ENCODE data around the gene CDC45.
"Not testable (repeated sequence)": the region's sequence is repeated elsewhere in the genome, so short reads cannot be mapped to it uniquely, and the experiment has no call there.

CDC45 gene

GRCh38 chr22:19479355-19480172, at the start of gene CDC45:
CDC45 (plus strand) TSS chr22:19479920; CDS start chr22:19479969, 49 bp downstream.
- DNase-seq: peak; percentile 74 to 98 (median 93)

GRCh38 chr22:19429950-19430889, 49.5 kb upstream of the CDC45 start:
- DNase-seq: peak in 3 of 14 donors; percentile 10 to 34 (median 31)

GRCh38 chr22:19430890-19431541, 48.7 kb upstream of the CDC45 start:
- peak in 4 of 14 donors; percentile 12 to 54 (median 29) for DNase-seq

- DNase-seq: peak in 13 of 14 donors; percentile 35 to 94 (median 84)
These were observed 48.0 kb upstream of the CDC45 start, which contains the start of gene HIRA for GRCh38 chr22:19431649-19432132. HIRA (minus strand) TSS chr22:19431733; CDS start chr22:19431476, 257 bp downstream.

- peak; percentile 28 to 96 (median 90) for DNase-seq
These were observed 47.4 kb upstream of the CDC45 start, which contains the start of gene MRPL40 for GRCh38 chr22:19432133-19432851. MRPL40 (plus strand) TSS chr22:19432545; CDS start chr22:19432555, 10 bp downstream.

DNA sequence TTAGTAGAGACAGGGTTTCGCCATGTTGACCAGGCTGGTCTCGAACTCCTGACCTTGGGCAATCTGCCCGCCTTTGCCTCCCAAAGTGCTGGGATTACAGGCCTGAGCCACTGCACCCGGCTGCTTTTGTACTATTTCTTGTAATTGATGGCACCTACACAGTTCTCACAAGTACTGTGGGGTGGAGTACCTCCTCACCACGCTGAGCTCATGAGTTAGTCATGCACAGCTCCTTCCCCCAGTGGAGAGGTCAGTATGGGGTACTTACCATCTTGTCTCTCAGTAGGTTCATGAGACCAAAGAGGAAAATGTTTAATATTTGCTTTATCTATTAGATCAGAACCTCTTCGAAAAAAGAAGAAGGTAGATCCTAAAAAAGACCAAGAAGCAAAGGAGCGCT, 45.3 kb upstream of the CDC45 start:
- no peak for DNase-seq

DNA sequence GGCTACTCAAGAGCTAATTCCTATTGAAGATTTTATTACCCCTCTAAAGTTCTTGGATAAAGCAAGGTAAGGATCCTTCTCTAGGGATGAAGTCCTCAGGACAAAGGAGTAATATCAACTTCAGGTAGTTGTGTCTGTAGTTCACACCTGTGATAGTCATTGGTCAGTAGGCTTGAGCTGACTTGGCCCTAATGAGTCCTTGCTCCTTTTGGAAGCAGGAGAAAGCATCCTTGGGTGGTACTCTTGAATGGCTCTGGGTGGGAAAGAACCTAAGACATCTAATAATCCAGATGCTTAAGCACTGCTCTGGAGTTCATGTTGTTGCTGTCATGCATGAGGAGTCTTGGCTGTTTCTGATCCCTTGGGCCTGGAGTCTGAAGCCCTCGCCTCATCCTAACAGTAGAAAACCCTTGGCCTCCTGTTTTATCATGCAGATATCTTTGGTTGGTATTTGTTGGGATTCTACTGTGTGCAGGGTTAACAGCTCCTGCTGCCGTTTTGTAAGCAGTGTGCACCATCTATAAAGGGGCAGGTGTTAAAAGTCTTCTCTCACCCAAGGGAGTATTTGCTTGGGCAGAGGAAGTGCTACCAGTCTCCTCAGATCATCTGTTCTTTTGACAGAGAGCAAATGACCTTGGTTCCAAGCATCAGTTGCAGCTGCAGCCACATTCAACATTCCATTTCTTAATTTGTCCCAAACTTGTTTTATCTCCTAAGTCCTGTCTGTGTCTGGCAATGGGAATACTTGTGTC, 44.7 kb upstream of the CDC45 start:
- DNase-seq: no peak

DNA sequence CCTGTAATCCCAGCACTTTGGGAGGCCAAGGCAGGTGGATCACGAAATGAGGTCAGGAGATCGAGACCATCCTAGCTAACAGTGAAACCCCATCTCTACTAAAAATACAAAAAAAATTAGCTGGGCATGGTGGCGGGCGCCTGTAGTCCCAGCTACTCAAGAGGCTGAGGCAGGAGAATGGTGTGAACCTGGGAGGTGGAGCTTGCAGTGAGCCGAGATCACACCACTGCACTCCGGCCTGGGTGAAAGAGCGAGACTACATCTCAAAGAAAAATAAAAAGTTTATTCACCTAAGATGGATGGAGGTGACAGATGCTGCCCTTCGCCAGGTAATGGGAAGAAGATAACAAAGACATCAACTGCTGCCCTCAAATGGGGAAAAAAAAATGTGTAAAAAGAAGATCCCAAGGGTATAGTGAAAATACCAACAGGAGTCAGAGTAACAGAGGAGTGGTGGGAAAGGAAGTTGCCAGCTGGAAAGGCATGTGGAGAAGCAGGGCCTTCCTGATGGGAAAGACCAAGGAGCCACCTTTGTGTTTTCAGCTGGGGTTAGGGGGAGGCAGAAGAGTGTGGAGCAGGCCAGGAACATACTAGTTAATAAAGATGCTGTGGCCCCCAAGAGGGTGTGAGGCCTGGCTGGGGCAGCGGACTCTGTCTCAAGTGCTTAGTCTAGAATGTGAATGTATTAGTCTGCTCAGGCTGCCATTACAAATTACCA, 43.1 kb upstream of the CDC45 start:
- DNase-seq: not testable (repeated sequence)

DNA sequence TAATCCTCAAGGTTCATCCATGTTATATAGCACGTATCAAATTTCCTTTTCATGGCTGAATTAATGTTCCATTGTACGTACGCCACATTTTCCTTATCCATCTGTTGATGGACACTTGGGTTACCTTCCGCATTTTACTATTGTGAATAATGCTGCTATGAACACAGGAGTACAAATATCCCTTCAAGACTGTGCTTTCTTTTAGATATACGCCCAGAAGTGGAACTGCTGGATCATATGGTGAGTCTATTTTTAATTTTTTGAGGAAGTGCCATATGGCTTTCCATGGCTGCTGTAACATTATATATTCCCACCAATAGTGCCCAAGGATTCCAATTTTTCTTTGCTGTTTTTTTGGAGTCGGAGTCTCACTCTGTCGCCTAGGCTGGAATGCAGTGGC, 41.4 kb upstream of the CDC45 start:
- no peak for DNase-seq

DNA sequence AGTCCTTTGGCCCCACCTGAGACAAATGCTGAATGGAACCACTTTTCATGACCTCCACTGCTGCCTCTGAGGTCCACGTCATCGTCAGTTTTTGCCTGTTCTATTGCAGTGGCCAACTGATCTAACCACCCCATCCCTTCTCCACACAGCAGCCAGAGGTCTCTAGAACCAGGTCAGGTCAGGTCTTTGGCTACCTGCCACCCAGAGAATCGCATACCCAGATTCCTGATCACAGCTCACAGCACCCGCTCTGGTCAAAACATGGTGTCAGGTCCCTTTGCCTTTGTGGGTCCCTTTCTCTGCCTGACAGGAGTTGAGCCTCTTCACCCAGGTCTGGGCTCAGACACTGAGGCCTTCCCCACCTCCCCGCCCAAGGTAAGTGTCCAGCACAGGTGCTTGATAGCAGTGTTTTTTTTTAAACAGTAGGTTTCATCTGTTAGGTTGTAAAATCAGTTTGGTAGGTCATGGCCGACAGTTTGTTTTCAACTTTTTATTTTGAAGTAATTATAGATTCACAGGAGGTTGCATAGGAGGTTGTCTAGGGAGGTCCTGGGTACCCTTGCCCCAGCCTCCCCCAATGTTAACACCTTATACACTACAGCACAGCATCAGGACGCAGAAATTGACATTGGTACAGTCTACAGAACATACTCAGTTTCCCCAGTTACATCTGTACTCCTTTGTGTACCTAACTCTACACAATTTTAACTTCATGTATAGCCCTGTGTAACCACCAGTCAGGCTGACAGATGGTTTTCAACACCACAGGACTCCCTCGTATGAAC, 39.1 kb upstream of the CDC45 start:
- DNase-seq: no peak

DNA sequence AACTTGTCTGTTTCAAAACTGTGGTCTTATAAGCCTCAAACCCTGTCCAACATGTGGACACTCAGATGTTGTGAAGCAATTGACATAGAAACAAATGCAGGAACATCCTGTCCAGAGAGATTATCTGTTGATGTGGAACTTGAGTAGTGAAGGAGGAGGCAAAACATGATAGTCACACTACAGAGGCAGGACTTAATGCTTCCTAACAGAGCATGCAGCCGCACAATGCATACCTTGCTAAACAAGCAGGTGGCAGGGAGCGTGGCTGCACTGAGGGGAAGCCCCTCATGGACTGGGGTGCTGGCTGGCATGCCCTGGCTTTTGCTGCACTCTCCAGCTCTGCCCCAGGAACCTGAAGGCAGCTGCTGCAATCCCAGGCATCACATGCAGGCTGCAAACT, 37.6 kb upstream of the CDC45 start:
- DNase-seq: no peak

DNA sequence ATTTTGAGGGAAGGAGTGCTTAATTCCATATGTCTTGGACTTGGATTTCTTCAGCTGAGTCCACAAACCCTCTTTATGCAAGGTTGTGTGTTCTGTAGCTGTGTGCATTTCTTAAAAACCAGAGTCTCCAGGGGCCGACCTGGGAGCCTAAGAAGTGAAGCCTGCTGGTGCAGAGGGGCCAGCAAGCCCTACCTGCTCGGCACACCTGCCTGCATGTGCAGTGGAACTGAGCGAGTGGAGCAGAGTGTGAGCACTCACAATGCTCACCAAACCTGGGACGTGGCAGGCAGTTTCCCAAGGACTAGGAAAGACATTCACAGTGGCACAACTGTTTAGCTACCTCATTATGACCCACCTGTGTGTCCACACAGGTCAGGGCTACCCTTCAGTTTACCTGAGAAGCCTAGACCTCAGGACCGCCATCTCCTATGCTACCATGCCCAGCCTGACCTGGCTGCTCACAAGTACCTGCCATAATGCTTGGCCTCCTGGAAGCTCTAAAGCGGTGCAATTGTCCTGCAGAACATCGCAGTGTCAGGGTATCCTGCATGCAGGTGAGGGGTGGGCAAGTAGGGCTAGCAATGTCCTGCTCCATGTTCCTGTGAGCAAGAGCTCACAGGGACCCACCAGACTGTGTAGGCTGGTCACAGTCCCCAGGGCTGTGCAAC, 36.0 kb upstream of the CDC45 start:
- no peak for DNase-seq

DNA sequence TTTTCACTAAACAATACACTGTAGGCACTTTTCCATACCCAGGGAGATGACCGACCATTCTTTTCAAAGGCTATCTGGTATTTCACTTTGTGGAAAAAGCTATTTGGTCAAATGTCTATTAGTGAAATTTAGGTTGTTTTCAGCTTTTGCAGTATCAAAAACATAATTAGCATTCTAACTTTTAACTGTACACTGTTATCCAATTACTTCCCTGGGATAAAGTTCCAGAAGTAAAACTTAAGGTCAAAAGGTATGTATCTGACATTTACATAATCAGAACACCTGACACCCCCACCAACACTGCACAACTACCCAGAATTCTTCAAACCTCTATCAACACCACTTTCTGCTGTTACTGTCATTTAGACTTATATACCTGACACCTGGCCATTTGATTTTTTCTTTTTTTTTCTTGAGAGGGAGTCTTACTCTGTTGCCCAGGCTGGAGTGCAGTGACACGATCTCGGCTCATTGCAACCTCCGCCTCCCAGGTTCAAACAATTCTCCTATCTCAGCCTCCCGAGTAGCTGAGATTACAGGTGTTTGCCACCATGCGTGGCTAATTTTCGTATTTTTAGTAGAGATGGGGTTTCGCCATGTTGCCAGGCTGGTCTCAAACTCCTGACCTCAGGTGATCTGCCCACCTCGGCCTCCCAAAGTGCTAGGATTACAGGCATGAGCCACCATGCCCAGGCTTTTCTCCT, 34.3 kb upstream of the CDC45 start:
- DNase-seq: not testable (repeated sequence)

DNA sequence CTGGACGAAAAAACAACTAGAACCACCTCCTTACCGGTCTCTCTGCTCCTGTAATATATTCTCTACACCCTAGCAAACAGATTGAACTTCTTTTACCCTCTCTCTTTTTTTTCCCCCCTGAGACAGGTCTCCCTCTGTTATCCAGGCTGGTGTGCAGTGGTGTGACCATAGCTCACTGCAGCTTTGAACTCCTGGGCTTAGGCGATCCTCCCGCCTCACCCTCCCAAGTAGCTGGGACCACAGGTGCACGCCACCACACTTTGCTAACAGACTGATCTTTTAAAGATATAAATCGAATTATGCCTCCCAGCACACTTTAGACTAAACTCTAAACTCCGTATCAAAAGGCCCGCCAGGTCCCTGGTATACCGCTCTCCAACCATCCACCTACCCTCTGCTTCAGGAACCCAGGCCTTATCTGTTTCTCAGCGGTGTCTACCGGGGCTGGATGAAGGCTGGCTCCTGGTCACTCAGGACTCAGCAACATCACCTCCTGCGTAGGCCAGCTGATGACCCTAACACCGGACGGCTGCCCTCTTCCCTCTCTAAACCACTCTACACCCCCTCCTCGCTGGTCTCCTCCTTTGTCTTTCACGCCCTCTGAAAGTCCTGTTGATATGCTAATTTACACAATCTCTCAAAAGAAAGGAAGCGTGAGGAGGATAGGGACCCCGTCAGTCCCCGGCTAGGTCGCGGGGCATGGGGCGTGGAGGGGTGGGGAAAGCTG, 33.0 kb upstream of the CDC45 start:
- no peak for DNase-seq

- DNase-seq: peak; percentile 33 to 95 (median 87)
These were observed 32.2 kb upstream of the CDC45 start, which contains the start of gene C22orf39 for GRCh38 chr22:19447330-19448075. C22orf39 (minus strand) TSS chr22:19447711; CDS start chr22:19447688, 23 bp downstream.

DNA sequence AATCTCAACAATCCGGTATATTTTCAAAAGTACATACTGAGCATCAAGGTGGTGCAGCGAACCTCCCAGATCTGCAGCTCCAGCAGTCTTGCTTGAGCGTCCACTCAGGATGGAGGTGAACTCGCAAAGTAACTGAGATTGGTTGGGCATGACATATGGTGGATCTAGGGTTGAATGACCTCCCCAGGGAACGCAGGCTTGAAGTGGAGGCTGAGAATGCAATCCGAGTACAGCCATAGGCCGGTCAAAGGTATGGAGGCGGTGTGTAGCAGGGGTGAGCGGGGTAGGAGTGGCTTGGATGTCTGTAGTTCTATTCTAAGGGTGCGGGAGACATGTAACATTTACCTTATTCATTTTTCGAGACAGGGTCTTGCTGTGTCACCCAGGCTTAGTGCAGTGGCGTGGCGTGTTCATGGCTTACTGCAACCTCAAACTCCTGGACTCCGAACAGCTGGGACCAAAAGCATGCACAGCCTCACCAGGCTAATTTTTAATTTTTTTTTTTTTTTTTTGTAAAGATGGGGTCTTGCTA, 31.6 kb upstream of the CDC45 start:
- DNase-seq: peak in 2 of 14 donors; percentile 25 to 53
